Neural progenitor cell (in vitro differentiated cells): ENCODE results near the gene IL10RB.

Experiments
- CTCF ChIP-seq: fragments of 200-600 bp; sonication (generic); IDR thresholded peaks from 2 replicates; pipeline ENCODE4 v1.5.1; 2017; ENCODE audit warnings: antibody characterized with exemption, mild to moderate bottlenecking
- EZH2 ChIP-seq: fragments of 200-600 bp; sonication (generic); IDR thresholded peaks from 2 replicates; pipeline ENCODE4 v1.6.1; 2017; ENCODE audit warnings: antibody characterized with exemption, mild to moderate bottlenecking, moderate library complexity

GRCh38 chr21:33229784-33230544 lies 36.2 kb upstream of the IL10RB start, which contains the start of gene IFNAR2:
- no peak for TF ChIP-seq CTCF
- TF ChIP-seq EZH2, result peak; percentile 47
